GM18951 (cell line): ENCODE measurements around the gene DUSP5.
"Not testable (repeated sequence)": the region's sequence is repeated elsewhere in the genome, so short reads cannot be mapped to it uniquely, and the experiment has no call there.

Source experiments
- POLR2A ChIP-seq: IDR thresholded peaks from 4 replicates; pipeline ENCODE4 v1.6.1; 2011; ENCODE audit warnings: mild to moderate bottlenecking; ENCODE audit not compliant: insufficient read length, insufficient read depth; ENCODE audit errors: extremely low read depth
- in situ Hi-C: fragments of 300-500 bp; cut with MboI; formaldehyde crosslinking; loops from one replicate; pipeline ENCODE4 v1.12.0; 2022; ENCODE audit warnings: low sequenced_read_pairs, mixed read lengths, inconsistent platforms; ENCODE audit not compliant: unreplicated experiment

DUSP5 gene

GRCh38 chr10:110497438-110498086 lies at the start of gene DUSP5:
TSS of gene DUSP5 (plus strand) at chr10:110497907. CDS start at chr10:110498122, 215 bp downstream.
- peak; percentile 99 for TF ChIP-seq POLR2A
- in situ Hi-C loops, result loop anchor here (10.0 kb wide), 1 partner anchor 73 kb away; no protein-coding TSS in a partner anchor

GRCh38 chr10:110448682-110449418 lies 48.9 kb upstream of the DUSP5 start:
- in situ Hi-C loops, result no loop called here
- no peak for TF ChIP-seq POLR2A

GRCh38 chr10:110455446-110455845 lies 42.3 kb upstream of the DUSP5 start:
- no peak for TF ChIP-seq POLR2A
- in situ Hi-C loops, result no loop called here

- TF ChIP-seq POLR2A, result no peak
- in situ Hi-C loops, result no loop called here
Observed at GRCh38 chr10:110456046-110456445, 41.7 kb upstream of the DUSP5 start.

- in situ Hi-C loops, result no loop called here
- TF ChIP-seq POLR2A, result no peak
Observed at GRCh38 chr10:110456523-110457091, 41.1 kb upstream of the DUSP5 start.

GRCh38 chr10:110457851-110458250 lies 39.9 kb upstream of the DUSP5 start:
- in situ Hi-C loops, result no loop called here
- no peak for TF ChIP-seq POLR2A

GRCh38 chr10:110458266-110458920 lies 39.3 kb upstream of the DUSP5 start:
- no peak for TF ChIP-seq POLR2A
- in situ Hi-C loops, result no loop called here

GRCh38 chr10:110459600-110459999 lies 38.1 kb upstream of the DUSP5 start:
- in situ Hi-C loops, result no loop called here
- no peak for TF ChIP-seq POLR2A

GRCh38 chr10:110460111-110460809 lies 37.4 kb upstream of the DUSP5 start:
- no peak for TF ChIP-seq POLR2A
- in situ Hi-C loops, result no loop called here

- TF ChIP-seq POLR2A, result no peak
- in situ Hi-C loops, result no loop called here
Observed at GRCh38 chr10:110461088-110461487, 36.6 kb upstream of the DUSP5 start.

GRCh38 chr10:110461530-110461929 lies 36.2 kb upstream of the DUSP5 start:
- TF ChIP-seq POLR2A, result no peak
- in situ Hi-C loops, result no loop called here

GRCh38 chr10:110462166-110463095 lies 35.3 kb upstream of the DUSP5 start:
- in situ Hi-C loops, result no loop called here
- TF ChIP-seq POLR2A, result no peak

- in situ Hi-C loops, result not testable (repeated sequence)
Observed at GRCh38 chr10:110468258-110468657, 29.4 kb upstream of the DUSP5 start.

GRCh38 chr10:110470541-110470940 lies 27.2 kb upstream of the DUSP5 start:
- in situ Hi-C loops, result not testable (repeated sequence)
